ENCODE measurements around the gene TEKT5. TPM values are rescaled to one million over a fixed set of nuclear protein-coding genes. Genes with fewer than 3 reads are reported as not detected.
A peak's percentile ranks its signal among the peaks of the same experiment; 100 is the strongest.
"Not testable (repeated sequence)": the region's sequence is repeated elsewhere in the genome, so short reads cannot be mapped to it uniquely, and the experiment has no call there.

TEKT5 gene
- total RNA-seq = not detected
- long read RNA-seq = 0 reads

- DNase-seq (ENCODE audit: missing footprints) = no peak
- ATAC-seq = no peak
- intact Hi-C loops (cut with DNase I) = no loop called here
These were observed at the start of gene TEKT5 for GRCh38 chr16:10694830-10695229. Gene TEKT5, minus strand, starts transcription at chr16:10694930. Its CDS starts 57 bp downstream, at chr16:10694873.

- peak; percentile 97 for ATAC-seq
- intact Hi-C loops (cut with DNase I) = loop anchor here (1.0 to 10.0 kb wide), 4 partner anchors 85 to 511 kb away; partner anchors contain the start of genes CLEC16A, DEXI and SOCS1
- DNase-seq (ENCODE audit: missing footprints) = peak; percentile 99
These were observed 49.1 kb upstream of the TEKT5 start, which contains the start of gene NUBP1 for GRCh38 chr16:10743610-10744369. Gene NUBP1, plus strand, starts transcription at chr16:10743842. Its CDS starts 22 bp downstream, at chr16:10743864.

GRCh38 chr16:10743227-10743609 is 48.5 kb upstream of the TEKT5 start:
- DNase-seq (ENCODE audit: missing footprints) = no peak
- intact Hi-C loops (cut with DNase I) = loop anchor here (5.0 to 10.0 kb wide), 2 partner anchors 199 to 512 kb away; partner anchors contain the start of genes CLEC16A, DEXI and SOCS1
- ATAC-seq = no peak

GRCh38 chr16:10741844-10742243 is 47.1 kb upstream of the TEKT5 start:
- ATAC-seq = peak; percentile 18
- peak; percentile 79 for DNase-seq (ENCODE audit: missing footprints)
- intact Hi-C loops (cut with DNase I) = loop anchor here (5.0 to 10.0 kb wide), 2 partner anchors 200 to 513 kb away; partner anchors contain the start of genes CLEC16A, DEXI and SOCS1

- DNase-seq (ENCODE audit: missing footprints); ATAC-seq: not testable (repeated sequence)
- intact Hi-C loops (cut with DNase I) = loop anchor here (5.0 to 10.0 kb wide), 2 partner anchors 201 to 514 kb away; partner anchors contain the start of genes CLEC16A, DEXI and SOCS1
These were observed 46.5 kb upstream of the TEKT5 start for GRCh38 chr16:10741249-10741648.

- ATAC-seq = no peak
- intact Hi-C loops (cut with DNase I) = loop anchor here (5.0 to 10.0 kb wide), 2 partner anchors 201 to 514 kb away; partner anchors contain the start of genes CLEC16A, DEXI and SOCS1
- DNase-seq (ENCODE audit: missing footprints) = no peak
These were observed 46.1 kb upstream of the TEKT5 start for GRCh38 chr16:10740845-10741208.

GRCh38 chr16:10740000-10740844 is 45.5 kb upstream of the TEKT5 start:
- no peak for ATAC-seq
- intact Hi-C loops (cut with DNase I) = loop anchor here (5.0 to 10.0 kb wide), 7 partner anchors 123 to 515 kb away; partner anchors contain the start of genes CLEC16A, DEXI and SOCS1
- DNase-seq (ENCODE audit: missing footprints) = no peak

GRCh38 chr16:10738231-10739077 is 43.7 kb upstream of the TEKT5 start:
- intact Hi-C loops (cut with DNase I) = loop anchor here (5.0 to 10.0 kb wide), 5 partner anchors 121 to 481 kb away; no protein-coding TSS in a partner anchor
- peak; percentile 90 for ATAC-seq
- peak; percentile 91 for DNase-seq (ENCODE audit: missing footprints)

- no peak for DNase-seq (ENCODE audit: missing footprints)
These were observed 42.4 kb upstream of the TEKT5 start for GRCh38 chr16:10737068-10737625.

GRCh38 chr16:10731790-10732189 is 37.1 kb upstream of the TEKT5 start:
- peak; percentile 54 for ATAC-seq
- no peak for DNase-seq (ENCODE audit: missing footprints)
- intact Hi-C loops (cut with DNase I) = loop anchor here (2.0 to 10.0 kb wide), 2 partner anchors 23 to 417 kb away; no protein-coding TSS in a partner anchor

More at GRCh38 chr16:10737068-10737625, 42.4 kb upstream of the TEKT5 start:
- intact Hi-C loops (cut with DNase I) = loop anchor here (1.0 to 10.0 kb wide), 6 partner anchors 120 to 480 kb away; no protein-coding TSS in a partner anchor
- ATAC-seq = peak; percentile 60

GRCh38 chr16:10729104-10730048 is 34.6 kb upstream of the TEKT5 start:
- intact Hi-C loops (cut with DNase I) = loop anchor here (10.0 kb wide), 1 partner anchor 415 kb away; no protein-coding TSS in a partner anchor

GRCh38 chr16:10728003-10728887 is 33.5 kb upstream of the TEKT5 start:
- intact Hi-C loops (cut with DNase I) = no loop called here
- DNase-seq (ENCODE audit: missing footprints) (no peak), ATAC-seq (no peak)

More at GRCh38 chr16:10729104-10730048, 34.6 kb upstream of the TEKT5 start:
- DNase-seq (ENCODE audit: missing footprints) (no peak), ATAC-seq (no peak)

- ATAC-seq (no peak), DNase-seq (ENCODE audit: missing footprints) (no peak)
- intact Hi-C loops (cut with DNase I) = no loop called here
These were observed 14.2 kb upstream of the TEKT5 start for GRCh38 chr16:10708969-10709368.

- DNase-seq (ENCODE audit: missing footprints) (no peak), ATAC-seq (no peak)
- intact Hi-C loops (cut with DNase I) = no loop called here
These were observed 5.0 kb upstream of the TEKT5 start for GRCh38 chr16:10699756-10700155.

GRCh38 chr16:10694306-10694705 is 424 bp downstream of the TEKT5 start:
- ATAC-seq (no peak), DNase-seq (ENCODE audit: missing footprints) (no peak)
- intact Hi-C loops (cut with DNase I) = no loop called here

- ATAC-seq = no peak
- intact Hi-C loops (cut with DNase I) = no loop called here
- DNase-seq (ENCODE audit: missing footprints) = no peak
These were observed 841 bp downstream of the TEKT5 start for GRCh38 chr16:10693889-10694288.
